T-helper 1 cell (primary cell): ENCODE data around the gene MARCKS.
A peak's percentile ranks its signal among the peaks of the same experiment; 100 is the strongest.

Source experiments
- DNase-seq, 5 donors: peaks; one replicate each; pipeline ENCODE4 v3.0.0-alpha.2; 2012 to 2020
- total RNA-seq, 4 donors: gene quantifications; one replicate each; lab custom pipeline; 2026; lab: John Stamatoyannopoulos, UW

Gene MARCKS
- 0 to 0.46 (median 0) reads per million in 4 donors for total RNA-seq

GRCh38 chr6:113856625-113857555 is at the start of gene MARCKS:
TSS of gene MARCKS (plus strand) at chr6:113857345. CDS start at chr6:113857746, 401 bp downstream.
- DNase-seq: peak in 1 of 5 donors; percentile 39

- no peak for DNase-seq
Measured at GRCh38 chr6:113809826-113810225, 47.3 kb upstream of the MARCKS start.

GRCh38 chr6:113813142-113813541 is 44.0 kb upstream of the MARCKS start:
- DNase-seq: no peak

GRCh38 chr6:113818578-113818977 is 38.6 kb upstream of the MARCKS start:
- DNase-seq: no peak

- DNase-seq: no peak
Measured at GRCh38 chr6:113819169-113819830, 37.8 kb upstream of the MARCKS start.

- DNase-seq: no peak
Measured at GRCh38 chr6:113820761-113821160, 36.4 kb upstream of the MARCKS start.

GRCh38 chr6:113821445-113821844 is 35.7 kb upstream of the MARCKS start:
- no peak for DNase-seq

- no peak for DNase-seq
Measured at GRCh38 chr6:113823916-113824315, 33.2 kb upstream of the MARCKS start.

- no peak for DNase-seq
Measured at GRCh38 chr6:113824411-113824810, 32.7 kb upstream of the MARCKS start.

GRCh38 chr6:113824866-113825265 is 32.3 kb upstream of the MARCKS start:
- DNase-seq: no peak

GRCh38 chr6:113825781-113826180 is 31.4 kb upstream of the MARCKS start:
- DNase-seq: no peak

- no peak for DNase-seq
Measured at GRCh38 chr6:113828984-113829695, 28.0 kb upstream of the MARCKS start.

GRCh38 chr6:113829696-113830045 is 27.5 kb upstream of the MARCKS start:
- DNase-seq: no peak

- DNase-seq: no peak
Measured at GRCh38 chr6:113830140-113830539, 27.0 kb upstream of the MARCKS start.

GRCh38 chr6:113833537-113833936 is 23.6 kb upstream of the MARCKS start:
- no peak for DNase-seq

GRCh38 chr6:113837170-113837569 is 20.0 kb upstream of the MARCKS start:
- DNase-seq: no peak

GRCh38 chr6:113842165-113842564 is 15.0 kb upstream of the MARCKS start:
- no peak for DNase-seq

GRCh38 chr6:113843500-113844073 is 13.6 kb upstream of the MARCKS start:
- no peak for DNase-seq

GRCh38 chr6:113846577-113846976 is 10.6 kb upstream of the MARCKS start:
- DNase-seq: no peak

- no peak for DNase-seq
Measured at GRCh38 chr6:113847447-113847846, 9.7 kb upstream of the MARCKS start.

GRCh38 chr6:113848280-113848679 is 8.9 kb upstream of the MARCKS start:
- no peak for DNase-seq

- DNase-seq: no peak
Measured at GRCh38 chr6:113848811-113849210, 8.3 kb upstream of the MARCKS start.

- DNase-seq: no peak
Measured at GRCh38 chr6:113853252-113853651, 3.9 kb upstream of the MARCKS start.
